Measurements from ENCODE around the gene GRIP2. TPM values are rescaled to one million over a fixed set of nuclear protein-coding genes. Genes with fewer than 3 reads are reported as not detected.

GRIP2 gene
- total and polyA plus RNA-seq, 2 donors (not counting 3 experiments of a cell fraction or from before 2014, with no cell fraction given), result not detected

DNA sequence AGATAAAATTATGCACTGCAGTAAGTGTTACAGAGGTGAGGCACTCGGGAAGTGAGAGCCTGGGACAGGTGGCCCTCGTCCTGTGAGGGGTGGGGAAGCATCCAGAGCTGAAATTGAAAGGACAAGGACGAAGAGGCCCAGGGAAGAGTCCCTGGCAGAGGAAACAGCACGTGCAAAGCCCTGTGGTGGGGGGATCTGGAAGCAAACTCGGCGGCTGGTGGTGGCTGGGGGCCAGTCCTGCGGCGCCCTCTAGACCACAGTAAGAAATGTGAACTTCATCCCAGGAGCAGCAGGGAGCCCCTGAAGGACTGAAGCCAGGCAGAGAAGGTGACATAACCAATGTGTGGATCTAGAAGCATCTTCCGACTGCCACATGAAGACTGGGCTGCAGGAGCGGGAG is 42.8 kb downstream of the GRIP2 start:
- ChIA-PET POLR2A (no interaction called here), CTCF (interaction anchor here (1.1 kb wide), 2 partner anchors 11 to 12 kb away, joined by 4 read pairs; no protein-coding TSS in a partner anchor)
- Histone ChIP-seq H3K79me2 (ENCODE audit: control insufficient read depth, insufficient read depth, low read length) (no peaks in the 10 kb centered on the region), H2AFZ (ENCODE audit: low read depth, low read length) (no peak overlapping the region), H3K27ac (ENCODE audit: insufficient read depth, low read depth, low read length) (no peak overlapping the region), H3K9ac (replicated peaks; ENCODE audit: extremely low read depth, insufficient read depth, low read length) (no peak overlapping the region), H3K9me3 (replicated peaks; ENCODE audit: control insufficient read depth, insufficient read depth, low read length) (no peaks in the 10 kb centered on the region), H3K4me2 (ENCODE audit: insufficient read depth, low read length) (no peak overlapping the region), H4K20me1 (replicated peaks; ENCODE audit: control insufficient read depth, extremely low read depth, insufficient read depth, low read length) (no peaks in the 10 kb centered on the region), H3K27me3 (ENCODE audit: control insufficient read depth in 2 of 2, insufficient read depth in 2 of 2, low read length in 2 of 2) (peaks cover 0 to 3% of the 10 kb centered on the region in 2 experiments), H3K9me1 (replicated peaks; ENCODE audit: control insufficient read depth, extremely low read depth, insufficient read depth, low read length) (no peaks in the 10 kb centered on the region), H3K4me3 (replicated peaks in 1 of 3; ENCODE audit: insufficient read depth in 1 of 3, low read depth in 1 of 3, low read length in 3 of 3) (no peak overlapping the region), H3K36me3 (ENCODE audit: control insufficient read depth in 2 of 2, extremely low read depth in 1 of 2, insufficient read depth in 2 of 2, low read length in 2 of 2) (no peaks in the 10 kb centered on the region), H3K4me1 (ENCODE audit: control insufficient read depth, extremely low read depth, insufficient read depth, low read length) (no peaks in the 10 kb centered on the region)
- TF ChIP-seq GATA2 (IDR thresholded peaks at IDR 0.05; ENCODE audit: insufficient read depth, insufficient read length, low read depth, low read length), result no peak
- BruUV-seq (replicated peaks), result no TSS peak
- FAIRE-seq (no peak), DNase-seq (ENCODE audit: low read depth, low spot score) (no peak)
- intact Hi-C loops (cut with micrococcal nuclease) (no loop called here), dilution Hi-C loops (cut with MboI; ENCODE audit: extremely low pct_ligation_motif_present, low sequenced_read_pairs) (no loop called here)

DNA sequence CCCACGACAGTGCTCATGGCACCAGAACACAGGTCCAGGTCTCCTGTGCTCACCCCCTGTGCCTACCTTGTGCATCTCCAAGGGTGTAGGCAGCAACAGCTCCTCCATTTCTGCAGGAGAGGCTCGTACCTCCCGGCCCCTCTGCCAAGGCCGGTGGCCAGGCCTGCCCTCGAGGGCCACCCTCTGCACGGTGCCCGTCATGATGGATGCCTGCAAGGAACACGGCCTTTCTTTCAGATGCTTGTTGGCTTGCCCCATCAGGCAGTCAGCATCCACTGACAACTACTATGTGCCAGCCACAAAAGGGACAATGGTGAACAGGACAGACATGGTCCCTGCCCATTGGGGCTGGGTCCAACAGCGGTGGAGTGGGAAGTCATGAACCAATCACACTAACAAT is 43.8 kb downstream of the GRIP2 start:
- Histone ChIP-seq H3K79me2 (ENCODE audit: control insufficient read depth, insufficient read depth, low read length) (no peaks in the 10 kb centered on the region), H3K9ac (replicated peaks; ENCODE audit: extremely low read depth, insufficient read depth, low read length) (no peak overlapping the region), H3K4me1 (ENCODE audit: control insufficient read depth, extremely low read depth, insufficient read depth, low read length) (no peaks in the 10 kb centered on the region), H4K20me1 (replicated peaks; ENCODE audit: control insufficient read depth, extremely low read depth, insufficient read depth, low read length) (no peaks in the 10 kb centered on the region), H3K36me3 (ENCODE audit: control insufficient read depth in 2 of 2, extremely low read depth in 1 of 2, insufficient read depth in 2 of 2, low read length in 2 of 2) (no peaks in the 10 kb centered on the region), H3K9me3 (replicated peaks; ENCODE audit: control insufficient read depth, insufficient read depth, low read length) (no peaks in the 10 kb centered on the region), H3K4me2 (ENCODE audit: insufficient read depth, low read length) (no peak overlapping the region), H3K4me3 (replicated peaks in 1 of 3; ENCODE audit: insufficient read depth in 1 of 3, low read depth in 1 of 3, low read length in 3 of 3) (no peak overlapping the region), H3K27me3 (ENCODE audit: control insufficient read depth in 2 of 2, insufficient read depth in 2 of 2, low read length in 2 of 2) (peaks cover 0 to 3% of the 10 kb centered on the region in 2 experiments), H3K27ac (ENCODE audit: insufficient read depth, low read depth, low read length) (no peak overlapping the region), H2AFZ (ENCODE audit: low read depth, low read length) (no peak overlapping the region), H3K9me1 (replicated peaks; ENCODE audit: control insufficient read depth, extremely low read depth, insufficient read depth, low read length) (no peaks in the 10 kb centered on the region)
- FAIRE-seq (no peak), DNase-seq (ENCODE audit: low read depth, low spot score) (no peak)
- no TSS peak for BruUV-seq (replicated peaks)
- intact Hi-C loops (cut with micrococcal nuclease), result no loop called here
- ChIA-PET POLR2A (no interaction called here), CTCF (interaction anchor here (1.1 kb wide), 1 partner anchor 12 kb away, joined by 4 read pairs; no protein-coding TSS in a partner anchor)
- TF ChIP-seq FOS (IDR thresholded peaks at IDR 0.05; ENCODE audit: borderline replicate concordance, insufficient read depth, low read length), result no peak
- TF ChIP-seq EZH2 (IDR thresholded peaks at IDR 0.05; ENCODE audit: borderline replicate concordance, low read depth, low read length, severe bottlenecking), result no peak
- no peak for TF ChIP-seq POLR2A (IDR thresholded peaks at IDR 0.05; ENCODE audit: low read depth, low read length)
- TF ChIP-seq, protein P1, sequence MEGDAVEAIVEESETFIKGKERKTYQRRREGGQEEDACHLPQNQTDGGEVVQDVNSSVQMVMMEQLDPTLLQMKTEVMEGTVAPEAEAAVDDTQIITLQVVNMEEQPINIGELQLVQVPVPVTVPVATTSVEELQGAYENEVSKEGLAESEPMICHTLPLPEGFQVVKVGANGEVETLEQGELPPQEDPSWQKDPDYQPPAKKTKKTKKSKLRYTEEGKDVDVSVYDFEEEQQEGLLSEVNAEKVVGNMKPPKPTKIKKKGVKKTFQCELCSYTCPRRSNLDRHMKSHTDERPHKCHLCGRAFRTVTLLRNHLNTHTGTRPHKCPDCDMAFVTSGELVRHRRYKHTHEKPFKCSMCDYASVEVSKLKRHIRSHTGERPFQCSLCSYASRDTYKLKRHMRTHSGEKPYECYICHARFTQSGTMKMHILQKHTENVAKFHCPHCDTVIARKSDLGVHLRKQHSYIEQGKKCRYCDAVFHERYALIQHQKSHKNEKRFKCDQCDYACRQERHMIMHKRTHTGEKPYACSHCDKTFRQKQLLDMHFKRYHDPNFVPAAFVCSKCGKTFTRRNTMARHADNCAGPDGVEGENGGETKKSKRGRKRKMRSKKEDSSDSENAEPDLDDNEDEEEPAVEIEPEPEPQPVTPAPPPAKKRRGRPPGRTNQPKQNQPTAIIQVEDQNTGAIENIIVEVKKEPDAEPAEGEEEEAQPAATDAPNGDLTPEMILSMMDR (IDR thresholded peaks at IDR 0.05; ENCODE audit: extremely low read depth in 1 of 2, insufficient read depth in 1 of 2, low read depth in 1 of 2, low read length in 2 of 2), result no peak
- no peak for TF ChIP-seq MYC (IDR thresholded peaks at IDR 0.05; ENCODE audit: low read depth, low read length)
- TF ChIP-seq GATA2 (IDR thresholded peaks at IDR 0.05; ENCODE audit: insufficient read depth, insufficient read length, low read depth, low read length), result no peak
- dilution Hi-C loops (cut with MboI; ENCODE audit: extremely low pct_ligation_motif_present, low sequenced_read_pairs), result no loop called here

Data from endothelial cell of umbilical vein (primary cell).